Measurements from ENCODE around the gene TMEM259. TPM values are rescaled to one million over a fixed set of nuclear protein-coding genes. Genes with fewer than 3 reads are reported as not detected.

Gene TMEM259
- total and polyA plus RNA-seq, 9 of the 15 experiments (the other 6 are each of a cell fraction or from before 2014, with no cell fraction given), result 0.52 to 231 (median 63.6) TPM

GRCh38 chr19:970695-971094 is 50.2 kb downstream of the TMEM259 start (continued):
- no peak for TF ChIP-seq ZNF407 (IDR thresholded peaks at IDR 0.05; ENCODE audit: low read depth)
- TF ChIP-seq CBFB (CRISPR knock-in tag; IDR thresholded peaks at IDR 0.05), result peak; percentile 65; the same call in 1 of the 2 replicates
- TF ChIP-seq ZNF57 (CRISPR knock-in tag; IDR thresholded peaks at IDR 0.05), result no peak
- no peak for TF ChIP-seq NFE2L1 (tag; IDR thresholded peaks at IDR 0.05; ENCODE audit: borderline replicate concordance, low read depth)
- TF ChIP-seq SP1 (CRISPR knock-in tag; IDR thresholded peaks at IDR 0.05), result no peak
- TF ChIP-seq IRF9 (tag; IDR thresholded peaks at IDR 0.05), result no peak
- no peak for TF ChIP-seq ZNF408 (CRISPR knock-in tag; IDR thresholded peaks at IDR 0.05; ENCODE audit: low read depth)
- TF ChIP-seq SUPT5H (IDR thresholded peaks at IDR 0.05), result no peak
- no peak for TF ChIP-seq FOXK1 (CRISPR knock-in tag; IDR thresholded peaks at IDR 0.05; ENCODE audit: borderline replicate concordance)
- TF ChIP-seq ZNF764 (CRISPR knock-in tag; IDR thresholded peaks at IDR 0.05; ENCODE audit: low read depth), result no peak
- no peak for TF ChIP-seq NCOR1 (IDR thresholded peaks at IDR 0.05)
- no peak for TF ChIP-seq HNRNPLL (IDR thresholded peaks at IDR 0.05; ENCODE audit: low read depth, low read length, poor library complexity, severe bottlenecking)
- no peak for TF ChIP-seq KLF13 (tag; IDR thresholded peaks at IDR 0.05; ENCODE audit: borderline replicate concordance, low read depth)
- no peak for TF ChIP-seq TEAD2 (tag; IDR thresholded peaks at IDR 0.05)
- TF ChIP-seq ZBTB11 (CRISPR knock-in tag; IDR thresholded peaks at IDR 0.05), result no peak
- TF ChIP-seq PHB (CRISPR knock-in tag; IDR thresholded peaks at IDR 0.05), result no peak
- TF ChIP-seq ARID1B (IDR thresholded peaks at IDR 0.05), result no peak
